Right lobe of liver (tissue), 6 donors: Measurements from ENCODE around the gene GOLPH3L. TPM values are rescaled to one million over a fixed set of nuclear protein-coding genes. Genes with fewer than 3 reads are reported as not detected.
A peak's percentile ranks its signal among the peaks of the same experiment; 100 is the strongest.
"Not testable (repeated sequence)": the region's sequence is repeated elsewhere in the genome, so short reads cannot be mapped to it uniquely, and the experiment has no call there.

Experiments used
- ATAC-seq, 4 donors: fragments of 200-7000 bp; cut with Tn5 transposase; one replicate each; pipeline ENCODE4 v1.9.1; 2020; ENCODE audit warnings: mild to moderate bottlenecking in 4 of 4, moderate library complexity in 4 of 4
- DNase-seq, 3 donors: peaks; one replicate each; pipeline ENCODE4 v3.0.0-alpha.2; 2020
- H3K27ac ChIP-seq, 3 donors: fragments of 200-600 bp; one replicate each; pipeline ENCODE4 v1.8.0; 2022
- H3K27me3 ChIP-seq, 2 donors: fragments of 200-600 bp; one replicate each; pipeline ENCODE4 v1.8.0; 2022
- H3K36me3 ChIP-seq, 4 donors: fragments of 200-600 bp; sonication (generic) in 1 of 4; one replicate each; pipeline versions ENCODE4 v1.5.1 to v1.8.0; 2017 to 2022; ENCODE audit warnings: control low read depth in 1 of 4
- H3K4me1 ChIP-seq, 4 donors: fragments of 200-600 bp; sonication (generic) in 1 of 4; one replicate each; pipeline versions ENCODE4 v1.5.1 to v1.8.0; 2017 to 2022; ENCODE audit warnings: control low read depth in 1 of 4
- H3K4me3 ChIP-seq, 3 donors: fragments of 200-600 bp; one replicate each; pipeline ENCODE4 v1.8.0; 2022
- H3K9me3 ChIP-seq, 4 donors: fragments of 200-600 bp; sonication (generic) in 1 of 4; one replicate each; pipeline versions ENCODE4 v1.5.1 to v1.8.0; 2017 to 2022; ENCODE audit warnings: control low read depth in 1 of 4
- CTCF ChIP-seq, 4 donors: fragments of 200-600 bp in 3 of 4; fragments of 450-650 bp in 1 of 4; IDR thresholded peaks; one replicate each; pipeline versions ENCODE4 v1.5.1 to v1.8.0; 2016 to 2022; ENCODE audit warnings: antibody characterized with exemption in 4 of 4, mild to moderate bottlenecking in 2 of 4
- POLR2A ChIP-seq: fragments of 450-650 bp; IDR thresholded peaks from one replicate; pipeline ENCODE4 v1.6.1; 2017; ENCODE audit warnings: antibody characterized with exemption, mild to moderate bottlenecking
- WGBS: methylation state at CpG from one replicate; pipeline ENCODE4 v1.1.6; 2018; ENCODE audit warnings: low coverage, low lambda C conversion rate; ENCODE audit not compliant: insufficient coverage; ENCODE audit errors: missing lambda C conversion rate; 5-methylcytosine and 5-hydroxymethylcytosine counted together
- intact Hi-C, 2 donors: fragments of 100-400 bp; cut with DNase I; formaldehyde crosslinking; loops; one replicate each; pipeline versions ENCODE4 v1.11.2 to v1.14.1; 2022
- total RNA-seq, 6 experiments: library from RNA; depleted of rRNA in 2 of 6; stranded (reverse); fragments of >200 nt in 2 of 6; fragmentation: NEBNext Ultra II Directional in 3 of 6; extraction: Animal tissue kit (Norgen Biotek cat#: 25700) in 3 of 6; gene quantifications; one replicate each; pipeline versions ENCODE4 v1.1.0 to v1.2.4, GENCODE V29; 2016 to 2023
- donor health status: DM: no; HTN: yes; CAD: no.
- donor health status: DM: no; HTN: no; CAD: no.
- donor health status: DM: no; HTN: no; CAD: no.
- donor health status: DM: no; HTN: yes; CAD: no.
- donor health status: DM: no; HTN: yes; CAD: no.

Gene GOLPH3L
- total RNA-seq, 6 experiments from 2014 or later = 4.1 to 15.3 (median 11.2) TPM

DNA sequence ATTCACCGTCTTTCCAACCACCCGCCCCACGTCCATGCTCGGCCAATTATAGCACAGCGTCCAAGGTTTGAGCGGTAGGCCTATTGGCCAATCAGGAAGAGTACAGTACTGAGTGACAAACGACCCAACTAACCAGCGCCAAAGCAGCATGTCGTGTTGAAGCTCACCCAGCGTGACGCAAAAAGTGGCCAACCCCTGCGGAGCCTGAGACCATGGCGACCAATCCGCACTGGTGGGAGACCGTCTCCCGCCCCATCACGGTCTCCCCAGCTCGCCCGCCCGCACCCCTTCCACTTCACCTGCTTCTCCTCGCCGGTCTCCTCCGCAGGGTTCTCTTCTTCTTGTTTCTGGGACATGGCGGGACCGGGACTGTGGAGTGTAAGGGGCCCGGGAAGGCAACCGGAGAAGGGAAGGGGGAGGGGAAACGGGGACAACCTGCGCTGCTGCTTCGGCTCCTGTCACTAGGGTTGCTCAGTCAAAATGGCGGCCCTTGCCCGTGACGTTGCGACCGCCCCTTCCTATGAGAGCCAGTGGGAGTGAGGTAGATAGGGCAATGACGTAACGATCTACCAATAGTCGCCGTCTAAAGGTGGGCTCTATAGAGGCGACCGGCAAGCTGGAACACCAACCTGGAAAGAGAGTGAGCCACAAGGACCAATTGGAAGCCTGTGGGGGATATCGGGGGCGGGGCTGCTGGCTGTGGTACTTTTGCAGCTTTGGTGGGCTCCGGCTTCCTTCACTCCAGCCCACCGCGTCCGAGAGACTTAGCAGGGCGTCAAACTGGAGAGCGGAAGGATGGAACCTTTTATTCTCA, 67.6 kb downstream of the GOLPH3L start, which contains the start of gene ENSA:
Gene ENSA, minus strand, starts transcription at position 498 of the 814 bp plus-strand sequence. Its CDS starts 142 bp downstream, at position 356.
- TF ChIP-seq POLR2A (peak; percentile 90), CTCF (IDR thresholded peaks at IDR 0.05) (no peak)
- DNase-seq (peak; percentile 96 to 98 (median 98)), ATAC-seq (peak; percentile 90 to 96 (median 93))
- Histone ChIP-seq H3K4me1 (peaks cover 0 to 13% (median 6%) of the 10 kb centered on the region in 4 donors), H3K9me3 (no peaks in the 10 kb centered on the region), H3K27me3 (no peaks in the 10 kb centered on the region), H3K27ac (peak within 1 kb of the TSS; percentile 94 to 96 (median 94)), H3K36me3 (peaks cover 0 to 30% (median 15%) of the 10 kb centered on the region in 4 donors), H3K4me3 (peak within 1 kb of the TSS; percentile 55 to 73 (median 71))
- 0% methylated on average over 28 of the region's 49 CpGs for WGBS
- intact Hi-C loops = no loop called here

GRCh38 chr1:150628766-150629114, 68.2 kb downstream of the GOLPH3L start:
- peaks cover 0 to 36% (median 20%) of the 10 kb centered on the region in 4 donors for H3K36me3 ChIP-seq
- WGBS = under 1% methylated on average over 9 of the region's 9 CpGs
- H3K4me1 ChIP-seq = peaks cover 0 to 13% (median 6%) of the 10 kb centered on the region in 4 donors
- TF ChIP-seq POLR2A = no peak
- no peak for TF ChIP-seq CTCF (IDR thresholded peaks at IDR 0.05)
- intact Hi-C loops = no loop called here
- ATAC-seq (no peak), DNase-seq (no peak)
- peak overlapping the region; percentile 55 to 73 (median 71) for H3K4me3 ChIP-seq
- no peaks in the 10 kb centered on the region for H3K27me3 ChIP-seq
- peak overlapping the region; percentile 94 to 96 (median 94) for H3K27ac ChIP-seq
- H3K9me3 ChIP-seq = no peaks in the 10 kb centered on the region

GRCh38 chr1:150627826-150628410, 69.0 kb downstream of the GOLPH3L start:
- peak overlapping the region; percentile 55 to 73 (median 71) for H3K4me3 ChIP-seq
- intact Hi-C loops = no loop called here
- no peaks in the 10 kb centered on the region for H3K9me3 ChIP-seq
- 61% methylated on average over 5 of the region's 5 CpGs for WGBS
- peaks cover 0 to 13% (median 6%) of the 10 kb centered on the region in 4 donors for H3K4me1 ChIP-seq
- DNase-seq (no peak), ATAC-seq (no peak)
- TF ChIP-seq POLR2A (no peak), CTCF (IDR thresholded peaks at IDR 0.05) (no peak)
- H3K27me3 ChIP-seq = no peaks in the 10 kb centered on the region
- peak overlapping the region; percentile 94 to 96 (median 94) for H3K27ac ChIP-seq
- peaks cover 0 to 44% (median 25%) of the 10 kb centered on the region in 4 donors for H3K36me3 ChIP-seq

DNA sequence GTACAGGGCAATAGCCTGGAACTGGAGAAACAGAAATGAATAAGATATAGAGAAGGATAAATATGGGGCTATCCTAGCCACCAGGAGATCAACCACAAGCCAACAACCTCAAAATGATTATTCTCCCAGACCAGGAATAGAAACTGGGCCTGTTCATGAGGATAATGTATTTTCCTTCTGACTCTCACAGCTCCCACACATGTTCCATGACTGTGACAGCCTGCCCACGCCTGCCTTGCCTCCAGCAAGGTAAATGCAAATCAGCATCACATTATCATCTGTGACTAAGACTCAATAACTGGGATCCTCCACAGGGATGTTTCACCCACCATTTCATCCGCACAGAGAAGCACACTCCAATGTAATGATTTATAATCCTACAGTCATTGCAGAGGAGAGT, 70.8 kb downstream of the GOLPH3L start:
- intact Hi-C loops = no loop called here
- DNase-seq (no peak), ATAC-seq (no peak)
- H3K27me3 ChIP-seq = no peaks in the 10 kb centered on the region
- H3K4me3 ChIP-seq = no peak overlapping the region
- H3K36me3 ChIP-seq = peaks cover 0 to 49% (median 25%) of the 10 kb centered on the region in 4 donors
- no peak overlapping the region for H3K27ac ChIP-seq
- TF ChIP-seq POLR2A (no peak), CTCF (IDR thresholded peaks at IDR 0.05) (no peak)
- H3K9me3 ChIP-seq = no peaks in the 10 kb centered on the region
- WGBS = 92% methylated on average over 2 of the region's 2 CpGs
- H3K4me1 ChIP-seq = peaks cover 2 to 18% (median 9%) of the 10 kb centered on the region in 4 donors

GRCh38 chr1:150624546-150624945, 72.4 kb downstream of the GOLPH3L start:
- H3K27ac ChIP-seq, H3K9me3 ChIP-seq, DNase-seq, H3K4me3 ChIP-seq, H3K27me3 ChIP-seq, ATAC-seq: not testable (repeated sequence)
- H3K36me3 ChIP-seq = peaks cover 0 to 52% (median 25%) of the 10 kb centered on the region in 4 donors
- intact Hi-C loops = loop anchor here in 1 of 2 donors (5.0 kb wide), 1 partner anchor 52 kb away; no protein-coding TSS in a partner anchor
- H3K4me1 ChIP-seq = peaks cover 0 to 32% (median 15%) of the 10 kb centered on the region in 4 donors
- WGBS = 87% methylated on average over 1 of the region's 1 CpG

DNA sequence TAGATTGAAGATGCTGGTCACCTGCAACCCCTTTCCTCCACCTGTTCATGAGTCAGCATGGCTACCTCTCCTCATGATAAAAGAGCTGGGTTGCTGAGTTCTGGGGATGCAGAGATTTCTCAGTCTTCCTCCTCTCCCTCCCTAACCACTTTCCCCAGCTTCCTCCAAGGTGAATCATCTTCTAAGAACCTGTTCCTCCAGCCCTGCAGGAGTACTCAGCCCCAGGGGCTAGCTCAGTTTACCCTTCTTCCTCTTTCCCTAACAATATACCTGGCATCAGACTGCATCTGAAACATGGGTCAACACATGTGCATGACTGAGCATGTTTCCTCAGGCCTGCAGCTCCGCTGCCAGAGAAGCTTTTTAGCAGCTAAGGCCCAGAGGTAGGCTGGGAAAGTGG, 72.8 kb downstream of the GOLPH3L start:
- not testable (repeated sequence) for H3K27ac ChIP-seq, H3K9me3 ChIP-seq, H3K27me3 ChIP-seq, H3K4me3 ChIP-seq, ATAC-seq, DNase-seq
- peaks cover 0 to 36% (median 17%) of the 10 kb centered on the region in 4 donors for H3K4me1 ChIP-seq
- 100% methylated on average over 1 of the region's 1 CpG for WGBS
- intact Hi-C loops = loop anchor here in 1 of 2 donors (5.0 kb wide), 1 partner anchor 52 kb away; no protein-coding TSS in a partner anchor
- H3K36me3 ChIP-seq = peaks cover 0 to 52% (median 25%) of the 10 kb centered on the region in 4 donors
